PFSK-1 (cell line): Measurements from ENCODE around the gene TASP1.

Experiments used
- POLR2AphosphoS5 ChIP-seq: IDR thresholded peaks from 2 replicates; pipeline ENCODE4 v1.6.1; 2012; ENCODE audit warnings: low read depth, mild to moderate bottlenecking, control low read depth, low read length, moderate library complexity
- SIN3A ChIP-seq: IDR thresholded peaks from 2 replicates; pipeline ENCODE4 v1.6.1; 2012; ENCODE audit warnings: mild to moderate bottlenecking, low read length, moderate library complexity, borderline replicate concordance; ENCODE audit not compliant: insufficient read depth
- TAF1 ChIP-seq: IDR thresholded peaks from 2 replicates; pipeline ENCODE4 v1.6.1; 2012; ENCODE audit warnings: low read length, control low read depth, borderline replicate concordance; ENCODE audit not compliant: insufficient read depth
- TF ChIP-seq, protein P1 (sequence below), 2 experiments: IDR thresholded peaks; 2 replicates each; pipeline versions ENCODE4 v1.6.1 to v1.8.0; 2011 to 2012; ENCODE audit warnings: low read depth in 2 of 2, low read length in 2 of 2, control low read depth in 1 of 2, inconsistent platforms in 1 of 2, mild to moderate bottlenecking in 1 of 2, moderate library complexity in 1 of 2; ENCODE audit not compliant: insufficient read depth in 1 of 2

DNA sequence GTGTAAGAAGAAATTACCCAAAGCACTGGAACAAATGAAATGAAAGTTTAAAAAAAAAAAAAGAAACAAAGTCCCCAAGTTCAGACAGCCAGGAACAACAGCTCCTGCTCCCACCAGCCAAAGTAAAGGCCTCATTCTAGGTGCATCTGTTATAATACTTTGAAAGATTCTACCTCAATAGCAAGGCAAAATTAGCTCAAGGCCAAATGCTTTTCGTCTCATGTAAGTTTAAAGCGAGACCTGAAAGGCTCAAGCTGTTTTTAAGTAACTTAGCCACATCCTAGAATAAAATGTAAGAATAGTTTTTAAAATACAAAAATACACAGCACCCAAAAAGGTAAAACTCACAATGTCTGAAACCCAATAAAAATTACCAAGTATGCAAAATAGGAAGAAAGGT, 64.7 kb downstream of the TASP1 start:
- TF ChIP-seq TAF1: no peak
- no peak for TF ChIP-seq SIN3A
- TF ChIP-seq, protein P1, sequence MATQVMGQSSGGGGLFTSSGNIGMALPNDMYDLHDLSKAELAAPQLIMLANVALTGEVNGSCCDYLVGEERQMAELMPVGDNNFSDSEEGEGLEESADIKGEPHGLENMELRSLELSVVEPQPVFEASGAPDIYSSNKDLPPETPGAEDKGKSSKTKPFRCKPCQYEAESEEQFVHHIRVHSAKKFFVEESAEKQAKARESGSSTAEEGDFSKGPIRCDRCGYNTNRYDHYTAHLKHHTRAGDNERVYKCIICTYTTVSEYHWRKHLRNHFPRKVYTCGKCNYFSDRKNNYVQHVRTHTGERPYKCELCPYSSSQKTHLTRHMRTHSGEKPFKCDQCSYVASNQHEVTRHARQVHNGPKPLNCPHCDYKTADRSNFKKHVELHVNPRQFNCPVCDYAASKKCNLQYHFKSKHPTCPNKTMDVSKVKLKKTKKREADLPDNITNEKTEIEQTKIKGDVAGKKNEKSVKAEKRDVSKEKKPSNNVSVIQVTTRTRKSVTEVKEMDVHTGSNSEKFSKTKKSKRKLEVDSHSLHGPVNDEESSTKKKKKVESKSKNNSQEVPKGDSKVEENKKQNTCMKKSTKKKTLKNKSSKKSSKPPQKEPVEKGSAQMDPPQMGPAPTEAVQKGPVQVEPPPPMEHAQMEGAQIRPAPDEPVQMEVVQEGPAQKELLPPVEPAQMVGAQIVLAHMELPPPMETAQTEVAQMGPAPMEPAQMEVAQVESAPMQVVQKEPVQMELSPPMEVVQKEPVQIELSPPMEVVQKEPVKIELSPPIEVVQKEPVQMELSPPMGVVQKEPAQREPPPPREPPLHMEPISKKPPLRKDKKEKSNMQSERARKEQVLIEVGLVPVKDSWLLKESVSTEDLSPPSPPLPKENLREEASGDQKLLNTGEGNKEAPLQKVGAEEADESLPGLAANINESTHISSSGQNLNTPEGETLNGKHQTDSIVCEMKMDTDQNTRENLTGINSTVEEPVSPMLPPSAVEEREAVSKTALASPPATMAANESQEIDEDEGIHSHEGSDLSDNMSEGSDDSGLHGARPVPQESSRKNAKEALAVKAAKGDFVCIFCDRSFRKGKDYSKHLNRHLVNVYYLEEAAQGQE (IDR thresholded peaks at IDR 0.05; ENCODE audit: insufficient read depth in 1 of 2, low read depth in 2 of 2, low read length in 2 of 2): no peak
- TF ChIP-seq POLR2AphosphoS5: no peak
